Suprapubic skin (tissue), 4 donors: Measurements from ENCODE around the gene LRG1.

Experiments used
- EP300 ChIP-seq: sonication (generic); formaldehyde crosslinking; IDR thresholded peaks from one replicate; pipeline ENCODE4 v1.6.1; 2017; ENCODE audit warnings: antibody characterized with exemption
- POLR2A ChIP-seq, 2 donors: fragments of 450-650 bp; IDR thresholded peaks; one replicate each; pipeline ENCODE4 v1.6.1; 2017; ENCODE audit warnings: antibody characterized with exemption in 2 of 2, mild to moderate bottlenecking in 2 of 2, moderate library complexity in 2 of 2
- POLR2AphosphoS5 ChIP-seq, 3 donors: sonication (generic); formaldehyde crosslinking; IDR thresholded peaks; one replicate each; pipeline ENCODE4 v1.6.1; 2017; ENCODE audit warnings: antibody characterized with exemption in 3 of 3
- TF ChIP-seq, protein P1 (sequence below), 2 donors: fragments of 200-600 bp in 1 of 2; fragments of 450-650 bp in 1 of 2; sonication (generic) in 1 of 2; IDR thresholded peaks; one replicate each; pipeline ENCODE4 v1.5.1; 2016 to 2019; ENCODE audit warnings: antibody characterized with exemption in 2 of 2, mild to moderate bottlenecking in 1 of 2, moderate library complexity in 1 of 2

- TF ChIP-seq POLR2AphosphoS5 (IDR thresholded peaks at IDR 0.05) (no peak), EP300 (no peak), POLR2A (IDR thresholded peaks at IDR 0.05) (no peak)
- TF ChIP-seq, protein P1, sequence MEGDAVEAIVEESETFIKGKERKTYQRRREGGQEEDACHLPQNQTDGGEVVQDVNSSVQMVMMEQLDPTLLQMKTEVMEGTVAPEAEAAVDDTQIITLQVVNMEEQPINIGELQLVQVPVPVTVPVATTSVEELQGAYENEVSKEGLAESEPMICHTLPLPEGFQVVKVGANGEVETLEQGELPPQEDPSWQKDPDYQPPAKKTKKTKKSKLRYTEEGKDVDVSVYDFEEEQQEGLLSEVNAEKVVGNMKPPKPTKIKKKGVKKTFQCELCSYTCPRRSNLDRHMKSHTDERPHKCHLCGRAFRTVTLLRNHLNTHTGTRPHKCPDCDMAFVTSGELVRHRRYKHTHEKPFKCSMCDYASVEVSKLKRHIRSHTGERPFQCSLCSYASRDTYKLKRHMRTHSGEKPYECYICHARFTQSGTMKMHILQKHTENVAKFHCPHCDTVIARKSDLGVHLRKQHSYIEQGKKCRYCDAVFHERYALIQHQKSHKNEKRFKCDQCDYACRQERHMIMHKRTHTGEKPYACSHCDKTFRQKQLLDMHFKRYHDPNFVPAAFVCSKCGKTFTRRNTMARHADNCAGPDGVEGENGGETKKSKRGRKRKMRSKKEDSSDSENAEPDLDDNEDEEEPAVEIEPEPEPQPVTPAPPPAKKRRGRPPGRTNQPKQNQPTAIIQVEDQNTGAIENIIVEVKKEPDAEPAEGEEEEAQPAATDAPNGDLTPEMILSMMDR (IDR thresholded peaks at IDR 0.05): no peak
These were observed 37.4 kb upstream of the LRG1 start for GRCh38 chr19:4577020-4577782.
